ENCODE measurements around the gene SMIM36.

The SMIM36 gene

GRCh38 chr17:55440391-55440790 lies 70.9 kb downstream of the SMIM36 start (continued):
- peak; percentile 32; the same call in 1 of the 2 replicates for TF ChIP-seq ZNF8 (CRISPR knock-in tag; IDR thresholded peaks at IDR 0.05)
- no peak for TF ChIP-seq OSR1 (CRISPR knock-in tag; IDR thresholded peaks at IDR 0.05)
- peak; percentile 3; the same call in 1 of the 2 replicates for TF ChIP-seq PPARA (CRISPR knock-in tag; IDR thresholded peaks at IDR 0.05; ENCODE audit: borderline replicate concordance)
- TF ChIP-seq ZC3H10 (CRISPR knock-in tag; IDR thresholded peaks at IDR 0.05), result no peak
- TF ChIP-seq ZFP30 (CRISPR knock-in tag; IDR thresholded peaks at IDR 0.05), result peak; percentile 25; the same call in 1 of the 2 replicates
- TF ChIP-seq CREB5 (CRISPR knock-in tag; IDR thresholded peaks at IDR 0.05; ENCODE audit: low read depth), result peak; percentile 72
- TF ChIP-seq, protein P1, sequence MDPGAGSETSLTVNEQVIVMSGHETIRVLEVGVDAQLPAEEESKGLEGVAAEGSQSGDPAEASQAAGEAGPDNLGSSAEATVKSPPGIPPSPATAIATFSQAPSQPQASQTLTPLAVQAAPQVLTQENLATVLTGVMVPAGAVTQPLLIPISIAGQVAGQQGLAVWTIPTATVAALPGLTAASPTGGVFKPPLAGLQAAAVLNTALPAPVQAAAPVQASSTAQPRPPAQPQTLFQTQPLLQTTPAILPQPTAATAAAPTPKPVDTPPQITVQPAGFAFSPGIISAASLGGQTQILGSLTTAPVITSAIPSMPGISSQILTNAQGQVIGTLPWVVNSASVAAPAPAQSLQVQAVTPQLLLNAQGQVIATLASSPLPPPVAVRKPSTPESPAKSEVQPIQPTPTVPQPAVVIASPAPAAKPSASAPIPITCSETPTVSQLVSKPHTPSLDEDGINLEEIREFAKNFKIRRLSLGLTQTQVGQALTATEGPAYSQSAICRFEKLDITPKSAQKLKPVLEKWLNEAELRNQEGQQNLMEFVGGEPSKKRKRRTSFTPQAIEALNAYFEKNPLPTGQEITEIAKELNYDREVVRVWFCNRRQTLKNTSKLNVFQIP (CRISPR knock-in tag; IDR thresholded peaks at IDR 0.05; ENCODE audit: borderline replicate concordance, low read depth), result no peak
- peak; percentile 85 for TF ChIP-seq ISL1 (CRISPR knock-in tag; IDR thresholded peaks at IDR 0.05)
- peak; percentile 81; the same call in 1 of the 2 replicates for TF ChIP-seq BACH2 (CRISPR knock-in tag; IDR thresholded peaks at IDR 0.05; ENCODE audit: borderline replicate concordance)
- TF ChIP-seq ESRRG (CRISPR knock-in tag; IDR thresholded peaks at IDR 0.05), result 0 out of 2 replicates have a peak, but pooled peaks have one; percentile 11
- peak; percentile 94 for TF ChIP-seq TCF4 (CRISPR knock-in tag; IDR thresholded peaks at IDR 0.05; ENCODE audit: borderline replicate concordance)
- TF ChIP-seq RARB (CRISPR knock-in tag; IDR thresholded peaks at IDR 0.05), result no peak

GRCh38 chr17:55437159-55437605 lies 74.1 kb downstream of the SMIM36 start:
- no peak for ATAC-seq
- TF ChIP-seq BACH2 (CRISPR knock-in tag; IDR thresholded peaks at IDR 0.05; ENCODE audit: borderline replicate concordance), result no peak

DNA sequence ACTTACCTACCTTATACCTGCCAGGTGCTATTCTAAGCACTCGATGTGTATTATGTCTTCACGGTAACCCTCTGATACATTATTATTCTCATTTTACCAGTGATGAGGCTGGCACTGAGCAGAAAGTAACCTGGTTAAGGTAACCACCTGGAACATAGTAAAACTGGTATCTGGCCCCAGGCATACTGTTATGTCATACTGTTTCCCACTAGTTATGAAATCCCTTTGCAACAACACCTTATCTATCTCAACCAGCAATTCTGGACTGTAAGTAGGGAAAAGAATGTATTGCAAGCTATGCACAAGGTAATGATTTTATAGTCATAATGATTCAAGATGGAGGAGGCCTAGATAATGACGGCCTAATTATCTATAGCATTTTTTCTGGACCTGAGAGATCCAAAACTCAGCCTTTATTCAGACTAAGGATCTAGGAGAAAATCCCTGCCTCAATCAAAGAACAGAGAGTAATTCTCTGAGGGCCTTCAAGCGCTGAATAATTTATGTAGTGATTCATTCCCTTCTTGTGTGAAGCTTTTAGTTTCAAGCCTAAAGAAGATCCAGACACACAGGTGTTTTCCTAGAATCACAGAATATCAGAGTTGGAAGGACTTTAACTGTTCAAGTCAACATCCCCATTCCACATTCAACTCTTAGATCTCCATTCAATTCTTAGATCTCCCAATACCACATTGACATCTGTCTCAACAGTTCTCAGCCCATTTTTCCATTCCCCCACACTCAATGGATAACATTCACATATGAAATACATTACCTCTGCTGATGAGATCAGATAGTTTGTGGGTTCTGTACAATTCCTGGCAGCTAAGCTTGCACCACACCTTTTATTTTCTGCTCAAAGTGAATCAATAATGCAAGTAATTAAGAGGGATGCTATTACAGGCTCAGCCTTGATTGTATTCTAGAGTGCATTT lies 74.8 kb downstream of the SMIM36 start:
- peak; percentile 55; the same call in 1 of the 2 replicates for TF ChIP-seq TCF4 (CRISPR knock-in tag; IDR thresholded peaks at IDR 0.05; ENCODE audit: borderline replicate concordance)
- no peak for TF ChIP-seq PPARA (CRISPR knock-in tag; IDR thresholded peaks at IDR 0.05; ENCODE audit: borderline replicate concordance)
- no peak for TF ChIP-seq BACH2 (CRISPR knock-in tag; IDR thresholded peaks at IDR 0.05; ENCODE audit: borderline replicate concordance)
- no peak for TF ChIP-seq ZNF8 (CRISPR knock-in tag; IDR thresholded peaks at IDR 0.05)
- TF ChIP-seq CREB5 (CRISPR knock-in tag; IDR thresholded peaks at IDR 0.05; ENCODE audit: low read depth), result no peak
- TF ChIP-seq, protein P2, sequence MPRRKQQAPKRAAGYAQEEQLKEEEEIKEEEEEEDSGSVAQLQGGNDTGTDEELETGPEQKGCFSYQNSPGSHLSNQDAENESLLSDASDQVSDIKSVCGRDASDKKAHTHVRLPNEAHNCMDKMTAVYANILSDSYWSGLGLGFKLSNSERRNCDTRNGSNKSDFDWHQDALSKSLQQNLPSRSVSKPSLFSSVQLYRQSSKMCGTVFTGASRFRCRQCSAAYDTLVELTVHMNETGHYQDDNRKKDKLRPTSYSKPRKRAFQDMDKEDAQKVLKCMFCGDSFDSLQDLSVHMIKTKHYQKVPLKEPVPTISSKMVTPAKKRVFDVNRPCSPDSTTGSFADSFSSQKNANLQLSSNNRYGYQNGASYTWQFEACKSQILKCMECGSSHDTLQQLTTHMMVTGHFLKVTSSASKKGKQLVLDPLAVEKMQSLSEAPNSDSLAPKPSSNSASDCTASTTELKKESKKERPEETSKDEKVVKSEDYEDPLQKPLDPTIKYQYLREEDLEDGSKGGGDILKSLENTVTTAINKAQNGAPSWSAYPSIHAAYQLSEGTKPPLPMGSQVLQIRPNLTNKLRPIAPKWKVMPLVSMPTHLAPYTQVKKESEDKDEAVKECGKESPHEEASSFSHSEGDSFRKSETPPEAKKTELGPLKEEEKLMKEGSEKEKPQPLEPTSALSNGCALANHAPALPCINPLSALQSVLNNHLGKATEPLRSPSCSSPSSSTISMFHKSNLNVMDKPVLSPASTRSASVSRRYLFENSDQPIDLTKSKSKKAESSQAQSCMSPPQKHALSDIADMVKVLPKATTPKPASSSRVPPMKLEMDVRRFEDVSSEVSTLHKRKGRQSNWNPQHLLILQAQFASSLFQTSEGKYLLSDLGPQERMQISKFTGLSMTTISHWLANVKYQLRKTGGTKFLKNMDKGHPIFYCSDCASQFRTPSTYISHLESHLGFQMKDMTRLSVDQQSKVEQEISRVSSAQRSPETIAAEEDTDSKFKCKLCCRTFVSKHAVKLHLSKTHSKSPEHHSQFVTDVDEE (CRISPR knock-in tag; IDR thresholded peaks at IDR 0.05), result peak; percentile 31; the same call in 1 of the 2 replicates
- ATAC-seq, result no peak

DNA sequence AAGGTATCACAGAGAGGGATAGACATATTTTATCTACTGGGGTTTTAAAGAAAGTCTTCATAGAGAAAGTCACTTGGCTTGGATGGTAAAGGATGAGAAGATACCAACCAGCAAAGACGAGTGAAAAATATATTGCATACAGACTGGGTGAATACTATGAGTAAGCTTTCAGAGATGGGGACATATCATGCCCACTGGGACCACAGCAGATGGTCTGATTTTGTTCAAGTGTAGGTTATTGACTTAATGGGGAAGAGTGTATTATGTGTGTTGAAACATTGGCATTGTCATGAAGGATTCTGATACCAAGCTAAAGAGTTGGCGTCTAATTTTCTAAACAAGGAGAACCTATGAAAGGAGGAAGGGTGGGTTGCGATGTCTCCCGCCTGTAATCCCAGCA lies 75.8 kb downstream of the SMIM36 start:
- no peak for ATAC-seq
- TF ChIP-seq PPARA (CRISPR knock-in tag; IDR thresholded peaks at IDR 0.05; ENCODE audit: borderline replicate concordance) (no peak), RARB (CRISPR knock-in tag; IDR thresholded peaks at IDR 0.05) (no peak), ZNF8 (CRISPR knock-in tag; IDR thresholded peaks at IDR 0.05) (no peak), ZC3H10 (CRISPR knock-in tag; IDR thresholded peaks at IDR 0.05) (no peak), ESRRG (CRISPR knock-in tag; IDR thresholded peaks at IDR 0.05) (no peak), CREB5 (CRISPR knock-in tag; IDR thresholded peaks at IDR 0.05; ENCODE audit: low read depth) (no peak), ZFP30 (CRISPR knock-in tag; IDR thresholded peaks at IDR 0.05) (no peak), SNAI2 (CRISPR knock-in tag; IDR thresholded peaks at IDR 0.05) (no peak), TOX (CRISPR knock-in tag; IDR thresholded peaks at IDR 0.05; ENCODE audit: borderline replicate concordance) (no peak), ZNF565 (CRISPR knock-in tag; conservative IDR thresholded peaks at IDR 0.05; ENCODE audit: low read depth) (no peak), OSR1 (CRISPR knock-in tag; IDR thresholded peaks at IDR 0.05) (no peak)
- TF ChIP-seq, protein P3, sequence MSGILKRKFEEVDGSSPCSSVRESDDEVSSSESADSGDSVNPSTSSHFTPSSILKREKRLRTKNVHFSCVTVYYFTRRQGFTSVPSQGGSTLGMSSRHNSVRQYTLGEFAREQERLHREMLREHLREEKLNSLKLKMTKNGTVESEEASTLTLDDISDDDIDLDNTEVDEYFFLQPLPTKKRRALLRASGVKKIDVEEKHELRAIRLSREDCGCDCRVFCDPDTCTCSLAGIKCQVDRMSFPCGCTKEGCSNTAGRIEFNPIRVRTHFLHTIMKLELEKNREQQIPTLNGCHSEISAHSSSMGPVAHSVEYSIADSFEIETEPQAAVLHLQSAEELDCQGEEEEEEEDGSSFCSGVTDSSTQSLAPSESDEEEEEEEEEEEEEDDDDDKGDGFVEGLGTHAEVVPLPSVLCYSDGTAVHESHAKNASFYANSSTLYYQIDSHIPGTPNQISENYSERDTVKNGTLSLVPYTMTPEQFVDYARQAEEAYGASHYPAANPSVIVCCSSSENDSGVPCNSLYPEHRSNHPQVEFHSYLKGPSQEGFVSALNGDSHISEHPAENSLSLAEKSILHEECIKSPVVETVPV (CRISPR knock-in tag; IDR thresholded peaks at IDR 0.05), result no peak
- TF ChIP-seq, protein P2 (CRISPR knock-in tag; IDR thresholded peaks at IDR 0.05), result no peak
